HepG2 (cell line): ENCODE measurements around the gene CCDC9B. TPM values are rescaled to one million over a fixed set of nuclear protein-coding genes. Genes with fewer than 3 reads are reported as not detected.
A peak's percentile ranks its signal among the peaks of the same experiment; 100 is the strongest.

Experiments used
- AFF4 ChIP-seq: sonication (generic); formaldehyde crosslinking; IDR thresholded peaks from 2 replicates; pipeline ENCODE4 v1.4.0; 2020; ENCODE audit warnings: missing genetic modification reagents
- ARNT2 ChIP-seq: sonication (generic); formaldehyde crosslinking; IDR thresholded peaks from 2 replicates; pipeline ENCODE4 v1.8.0; 2022; ENCODE audit warnings: mild to moderate bottlenecking, low read depth, missing genetic modification reagents, moderate library complexity
- FOXA3 ChIP-seq: IDR thresholded peaks from 2 replicates; pipeline ENCODE4 v1.6.1; 2016; ENCODE audit warnings: missing genetic modification reagents, missing compliant biosample characterization
- HDAC2 ChIP-seq: sonication (generic); formaldehyde crosslinking; IDR thresholded peaks from 2 replicates; pipeline ENCODE4 v1.4.0; 2020; ENCODE audit warnings: missing genetic modification reagents
- HIC2 ChIP-seq: sonication (generic); formaldehyde crosslinking; IDR thresholded peaks from 2 replicates; pipeline ENCODE4 v1.9.0; 2022; ENCODE audit warnings: low read depth, missing genetic modification reagents
- KDM5A ChIP-seq: fragments of 200-600 bp; sonication (generic); IDR thresholded peaks from 2 replicates; pipeline ENCODE4 v1.7.0; 2018; ENCODE audit warnings: antibody characterized with exemption, mild to moderate bottlenecking, low read length, borderline replicate concordance
- KLF12 ChIP-seq: sonication (generic); formaldehyde crosslinking; IDR thresholded peaks from 2 replicates; pipeline ENCODE4 v1.4.0; 2020; ENCODE audit warnings: missing genetic modification reagents, borderline replicate concordance
- MEIS1 ChIP-seq: sonication (generic); formaldehyde crosslinking; IDR thresholded peaks from 2 replicates; pipeline ENCODE4 v1.9.0; 2021; ENCODE audit warnings: mild to moderate bottlenecking, missing genetic modification reagents, moderate library complexity, borderline replicate concordance
- MNT ChIP-seq: fragments of 450-650 bp; IDR thresholded peaks from 2 replicates; pipeline ENCODE4 v1.6.1; 2016
- MXD4 ChIP-seq: IDR thresholded peaks from 2 replicates; pipeline ENCODE4 v1.6.1; 2016; ENCODE audit warnings: mild to moderate bottlenecking, missing biosample characterization, missing genetic modification reagents
- MYNN ChIP-seq: sonication (generic); formaldehyde crosslinking; IDR thresholded peaks from 2 replicates; pipeline ENCODE4 v1.4.0; 2020; ENCODE audit warnings: mild to moderate bottlenecking, low read depth, missing genetic modification reagents
- ONECUT2 ChIP-seq: sonication (generic); formaldehyde crosslinking; IDR thresholded peaks from 2 replicates; pipeline ENCODE4 v1.4.0; 2020; ENCODE audit warnings: missing genetic modification reagents
- PHF20 ChIP-seq: sonication (generic); formaldehyde crosslinking; IDR thresholded peaks from 2 replicates; pipeline ENCODE4 v1.5.0; 2020; ENCODE audit warnings: mild to moderate bottlenecking, missing genetic modification reagents
- SETDB1 ChIP-seq: sonication (generic); formaldehyde crosslinking; IDR thresholded peaks from 2 replicates; pipeline ENCODE4 v1.5.1; 2020; ENCODE audit warnings: missing genetic modification reagents, mild to moderate bottlenecking, borderline replicate concordance
- SP140L ChIP-seq: sonication (generic); formaldehyde crosslinking; IDR thresholded peaks from 2 replicates; pipeline ENCODE4 v1.4.0; 2020; ENCODE audit warnings: missing genetic modification reagents, borderline replicate concordance
- ZBTB20 ChIP-seq: sonication (generic); formaldehyde crosslinking; IDR thresholded peaks from 2 replicates; pipeline ENCODE4 v1.8.1; 2023; ENCODE audit warnings: missing genetic modification reagents, low read depth, mild to moderate bottlenecking, borderline replicate concordance
- ZNF543 ChIP-seq: sonication (generic); formaldehyde crosslinking; IDR thresholded peaks from 2 replicates; pipeline ENCODE4 v1.4.0; 2020; ENCODE audit warnings: mild to moderate bottlenecking, missing genetic modification reagents
- ZXDC ChIP-seq: sonication (generic); formaldehyde crosslinking; IDR thresholded peaks from 2 replicates; pipeline ENCODE4 v1.5.0; 2020; ENCODE audit warnings: mild to moderate bottlenecking, missing genetic modification reagents
- polyA plus RNA-seq, 8 experiments: library from polyadenylated mRNA; depleted of rRNA in 3 of 8; stranded (reverse) in 7 of 8; unstranded in 1 of 8; fragments of >200 nt; fragmentation: Illumina TruSeq in 4 of 8; extraction: Trizol in 4 of 8; gene quantifications; 2 replicates each; pipeline versions ENCODE4 v1.2.1 to v1.2.3, GENCODE V29; 2011 to 2016; ENCODE audit warnings: low read depth in 4 of 8, missing spikeins in 1 of 8, mixed read lengths in 1 of 8; ENCODE audit not compliant: insufficient read depth in 1 of 8
- total RNA-seq, 5 experiments: library from RNA; depleted of rRNA; stranded (reverse); fragments of >200 nt; fragmentation: Illumina TruSeq; extraction: Trizol; gene quantifications; 2 replicates each; pipeline ENCODE4 v1.2.3, GENCODE V29; 2016; ENCODE audit warnings: low read depth in 1 of 5

Gene CCDC9B
- total and polyA plus RNA-seq, 2 of the 13 experiments (the other 11 are each of a cell fraction or from before 2014, with no cell fraction given): 0.98 to 1.6 TPM

GRCh38 chr15:40367686-40368611, 27.2 kb upstream of the CCDC9B start (continued):
- TF ChIP-seq KLF12 (CRISPR knock-in tag) (peak; percentile 95), MNT (no peak), SETDB1 (CRISPR knock-in tag) (0 out of 2 replicates have a peak, but pooled peaks have one; percentile 53), KDM5A (no peak), HDAC2 (CRISPR knock-in tag) (peak; percentile 79), ZXDC (CRISPR knock-in tag) (peak; percentile 70; the same call in 1 of the 2 replicates), ZNF543 (peak; percentile 90), HIC2 (peak; percentile 89), FOXA3 (CRISPR knock-in tag) (peak; percentile 35; the same call in 1 of the 2 replicates), ONECUT2 (peak; percentile 70), MYNN (CRISPR knock-in tag) (peak; percentile 86; the same call in 1 of the 2 replicates), MEIS1 (CRISPR knock-in tag) (peak; percentile 65; the same call in 1 of the 2 replicates), PHF20 (CRISPR knock-in tag) (peak; percentile 63; the same call in 1 of the 2 replicates), MXD4 (CRISPR knock-in tag) (peak; percentile 89), SP140L (CRISPR knock-in tag) (peak; percentile 55; the same call in 1 of the 2 replicates), ZBTB20 (CRISPR knock-in tag) (peak; percentile 35; the same call in 1 of the 2 replicates), ARNT2 (peak; percentile 96), AFF4 (no peak)
